GM13977 (cell line): ENCODE measurements around the gene TMC6.

Experiments
- DNase-seq: peaks from one replicate; pipeline ENCODE4 v3.0.0; 2012; ENCODE audit warnings: low spot score
- in situ Hi-C: fragments of 300-500 bp; cut with MboI; formaldehyde crosslinking; loops from one replicate; pipeline ENCODE4 v1.12.0; 2022; ENCODE audit warnings: low sequenced_read_pairs, low pct_unique_long_range_greater_than_20kb, mixed read lengths, inconsistent platforms; ENCODE audit not compliant: unreplicated experiment
- TF ChIP-seq, protein P1 (sequence below): IDR thresholded peaks from 2 replicates; pipeline ENCODE4 v1.5.1; 2012; ENCODE audit warnings: mild to moderate bottlenecking, control low read depth; ENCODE audit not compliant: insufficient read depth; ENCODE audit errors: extremely low read depth, missing control alignments

Gene TMC6

DNA sequence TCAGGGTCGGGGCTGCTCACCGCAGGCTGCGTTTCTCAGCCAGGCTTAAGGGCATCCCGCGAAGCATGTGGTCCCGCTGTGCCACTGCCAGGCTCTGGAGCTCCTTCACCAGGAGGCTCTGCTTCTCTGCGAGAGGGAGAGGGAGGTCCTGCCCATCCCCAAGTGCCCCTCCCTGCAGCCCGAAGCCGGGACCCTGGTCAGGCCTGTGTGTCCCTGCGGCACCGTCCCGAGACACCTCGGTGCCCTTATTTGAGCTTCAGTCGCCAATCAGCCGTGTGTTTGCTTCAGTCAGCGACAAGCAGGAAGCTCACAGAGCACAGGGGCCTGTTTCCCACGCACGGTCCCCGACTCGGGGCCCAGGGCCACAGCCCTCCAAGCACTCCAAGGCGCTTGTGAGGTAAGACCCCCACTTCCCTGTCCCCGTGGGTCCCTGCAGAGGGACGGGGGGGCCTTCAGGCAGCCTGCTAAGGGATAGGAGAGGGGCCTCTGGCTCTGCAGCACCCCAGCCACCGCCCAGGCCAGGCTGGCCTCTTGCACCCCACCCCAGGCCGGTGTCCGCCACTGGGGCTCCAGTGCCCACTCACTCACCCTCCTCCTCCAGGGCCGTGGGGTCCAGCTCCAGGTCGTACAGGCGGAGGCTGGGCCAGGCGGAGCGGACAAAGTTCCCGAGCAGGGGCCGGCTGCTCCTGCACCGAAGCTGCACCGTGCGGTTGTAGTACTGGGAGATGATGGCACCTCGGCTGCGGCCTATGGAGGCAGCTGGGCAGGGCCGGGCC lies 3.2 kb downstream of the TMC6 start:
- TF ChIP-seq, protein P1, sequence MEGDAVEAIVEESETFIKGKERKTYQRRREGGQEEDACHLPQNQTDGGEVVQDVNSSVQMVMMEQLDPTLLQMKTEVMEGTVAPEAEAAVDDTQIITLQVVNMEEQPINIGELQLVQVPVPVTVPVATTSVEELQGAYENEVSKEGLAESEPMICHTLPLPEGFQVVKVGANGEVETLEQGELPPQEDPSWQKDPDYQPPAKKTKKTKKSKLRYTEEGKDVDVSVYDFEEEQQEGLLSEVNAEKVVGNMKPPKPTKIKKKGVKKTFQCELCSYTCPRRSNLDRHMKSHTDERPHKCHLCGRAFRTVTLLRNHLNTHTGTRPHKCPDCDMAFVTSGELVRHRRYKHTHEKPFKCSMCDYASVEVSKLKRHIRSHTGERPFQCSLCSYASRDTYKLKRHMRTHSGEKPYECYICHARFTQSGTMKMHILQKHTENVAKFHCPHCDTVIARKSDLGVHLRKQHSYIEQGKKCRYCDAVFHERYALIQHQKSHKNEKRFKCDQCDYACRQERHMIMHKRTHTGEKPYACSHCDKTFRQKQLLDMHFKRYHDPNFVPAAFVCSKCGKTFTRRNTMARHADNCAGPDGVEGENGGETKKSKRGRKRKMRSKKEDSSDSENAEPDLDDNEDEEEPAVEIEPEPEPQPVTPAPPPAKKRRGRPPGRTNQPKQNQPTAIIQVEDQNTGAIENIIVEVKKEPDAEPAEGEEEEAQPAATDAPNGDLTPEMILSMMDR, result no peak
- DNase-seq, result no peak
- in situ Hi-C loops, result no loop called here

DNA sequence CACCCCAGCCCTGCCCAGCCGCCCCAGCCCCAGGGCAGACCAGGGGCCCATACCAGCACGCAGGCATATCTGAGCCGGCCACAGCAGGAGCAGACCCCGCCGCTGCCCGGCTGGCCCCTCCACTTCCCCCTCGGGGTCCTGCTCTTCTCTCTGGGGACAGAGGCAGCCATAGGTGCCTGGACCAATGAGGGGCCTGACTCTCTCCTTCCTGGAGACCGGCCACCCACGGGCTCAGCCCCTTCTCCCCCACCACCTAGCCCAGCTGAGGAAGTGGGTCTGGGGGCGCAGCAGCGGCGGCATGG lies 3.8 kb downstream of the TMC6 start:
- DNase-seq, result no peak
- TF ChIP-seq, protein P1, result no peak
- in situ Hi-C loops, result no loop called here

DNA sequence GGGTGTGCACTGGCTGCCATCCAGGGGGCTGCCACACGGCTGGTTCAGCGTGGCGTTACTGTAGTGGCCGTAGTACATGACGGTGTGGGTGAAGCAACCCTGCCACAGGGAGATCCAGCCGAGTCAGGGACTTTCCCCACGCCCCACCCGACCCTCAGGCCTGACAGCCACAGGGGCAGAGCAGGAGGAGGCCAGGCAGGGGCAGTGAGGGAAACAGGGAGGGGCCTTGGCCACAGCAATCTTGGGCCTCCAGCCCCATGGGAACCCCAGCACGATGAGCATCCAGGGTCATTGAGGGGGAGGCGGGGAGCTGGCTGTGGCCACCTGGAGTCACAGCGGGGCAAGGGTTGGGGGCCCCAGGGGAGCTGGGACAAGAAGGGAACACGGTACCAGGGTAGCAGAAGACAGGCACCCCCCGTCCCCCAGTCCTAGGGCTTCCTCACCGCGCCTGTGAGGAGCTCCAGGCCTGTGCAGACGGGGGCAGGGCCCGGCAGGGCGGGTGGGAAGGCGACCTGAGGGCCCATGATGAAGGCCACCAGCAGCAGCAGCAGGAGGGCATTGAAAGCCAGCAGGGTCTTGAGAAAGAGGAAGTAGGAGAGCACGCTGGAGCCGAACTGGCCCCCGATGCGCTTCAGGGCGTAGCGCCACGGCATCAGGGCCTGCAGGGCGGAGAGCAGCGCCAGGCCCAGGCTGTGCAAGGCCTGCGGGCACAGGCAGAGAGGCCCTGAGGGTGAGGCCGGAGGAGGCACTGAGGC lies 4.3 kb downstream of the TMC6 start:
- in situ Hi-C loops, result no loop called here
- TF ChIP-seq, protein P1, result no peak
- peak; percentile 80 for DNase-seq

DNA sequence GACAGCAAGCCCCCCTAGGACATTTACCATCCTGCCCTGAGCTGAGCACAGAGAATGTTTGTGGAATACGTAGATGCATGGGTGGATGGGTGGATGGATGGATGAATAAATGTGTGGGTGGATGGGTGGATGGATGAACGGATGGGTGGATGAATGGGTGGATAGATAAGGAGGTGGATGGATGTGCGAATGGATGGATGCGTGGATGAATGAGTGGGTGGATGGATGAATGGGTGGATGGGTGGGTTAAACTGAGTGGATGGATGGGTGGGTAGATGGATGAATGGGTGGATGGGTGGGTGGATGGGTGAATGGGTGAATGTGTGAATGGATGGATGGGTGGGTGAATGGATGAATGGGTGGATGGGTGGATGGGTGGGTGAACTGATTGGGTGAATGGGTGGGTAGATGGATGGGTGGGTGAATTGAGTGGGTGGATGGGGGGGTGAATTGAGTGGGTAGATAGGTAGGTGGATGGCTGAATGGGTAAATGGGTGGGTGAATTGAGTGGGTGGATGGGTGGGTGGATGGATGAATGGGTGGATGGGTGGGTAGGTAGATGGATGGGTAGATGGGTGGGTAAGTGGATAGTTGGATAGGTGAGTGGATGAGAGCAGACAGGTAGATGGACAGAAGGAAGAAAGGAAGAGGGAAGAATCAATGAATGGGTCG lies 5.2 kb downstream of the TMC6 start:
- in situ Hi-C loops, result no loop called here
- no peak for DNase-seq
- TF ChIP-seq, protein P1, result no peak

DNA sequence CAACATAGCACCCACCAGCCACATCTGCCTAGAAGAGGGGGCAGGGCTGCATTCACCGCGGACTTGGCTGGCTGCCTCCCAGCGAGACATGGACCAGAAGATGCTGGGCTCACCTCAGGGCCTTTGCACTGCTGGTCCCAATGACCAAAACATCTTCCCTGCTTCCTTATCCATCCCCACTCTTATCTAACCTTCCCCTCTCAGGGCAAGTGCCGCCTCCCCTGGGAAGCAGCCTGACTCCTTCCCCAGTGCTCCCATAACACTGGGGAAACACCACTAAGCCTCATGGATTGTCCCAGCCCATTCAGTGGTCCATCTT lies 5.7 kb downstream of the TMC6 start:
- no peak for DNase-seq
- in situ Hi-C loops, result no loop called here
- TF ChIP-seq, protein P1, result no peak

DNA sequence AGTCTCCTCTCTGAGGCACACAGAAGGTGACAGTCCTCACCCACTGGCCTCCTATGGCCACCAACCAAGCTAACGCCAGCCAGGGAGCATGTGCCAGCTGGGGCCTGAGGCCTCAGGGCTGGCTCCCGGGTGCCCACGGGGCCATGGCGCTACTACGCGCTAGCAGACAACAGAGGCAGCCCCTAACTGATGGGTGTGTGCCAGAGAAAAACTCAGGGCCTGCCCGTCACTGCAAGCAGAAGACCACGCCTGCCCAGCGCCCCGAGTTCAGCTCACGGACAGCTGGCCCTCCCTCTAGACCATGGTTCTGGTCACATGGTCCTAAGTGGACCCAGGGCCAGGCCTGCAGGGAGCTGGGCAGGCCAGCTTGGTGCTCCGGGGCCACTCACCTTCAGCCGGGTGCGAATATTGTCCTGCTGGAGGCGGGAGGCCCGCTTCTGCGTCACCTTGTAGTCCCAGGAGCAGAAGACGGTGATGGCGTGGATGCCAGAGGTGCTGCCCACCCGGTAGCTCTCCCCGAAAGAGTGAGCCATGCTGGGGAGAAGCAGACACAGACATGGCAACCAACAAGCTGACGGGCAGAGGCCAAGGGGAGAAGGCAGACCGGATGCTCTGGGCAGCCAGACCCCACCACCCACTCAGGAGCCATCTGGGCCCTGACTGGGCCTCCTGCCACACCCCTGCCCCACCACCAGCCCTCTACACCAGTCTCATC lies 6.2 kb downstream of the TMC6 start:
- DNase-seq, result no peak
- in situ Hi-C loops, result no loop called here
- TF ChIP-seq, protein P1, result no peak
